GM21619 (cell line): ENCODE results near the gene TSPO2.

Source experiments
- ATAC-seq: cut with Tn5 transposase; IDR thresholded peaks from one replicate; pipeline ENCODE4 v1.9.1; 2021; ENCODE audit not compliant: unreplicated experiment

The TSPO2 gene

GRCh38 chr6:41074692-41075436 is 32.6 kb downstream of the TSPO2 start:
- no peak for ATAC-seq

GRCh38 chr6:41075651-41076626 is 33.7 kb downstream of the TSPO2 start:
- ATAC-seq: no peak

GRCh38 chr6:41077536-41077935 is 35.3 kb downstream of the TSPO2 start:
- no peak for ATAC-seq

- no peak for ATAC-seq
Observed at GRCh38 chr6:41078101-41078500, 35.8 kb downstream of the TSPO2 start.

GRCh38 chr6:41079080-41079479 is 36.8 kb downstream of the TSPO2 start:
- ATAC-seq: no peak

- ATAC-seq: no peak
Observed at GRCh38 chr6:41080621-41081020, 38.4 kb downstream of the TSPO2 start.

GRCh38 chr6:41083072-41083471 is 40.8 kb downstream of the TSPO2 start:
- ATAC-seq: no peak

GRCh38 chr6:41085182-41085581 is 42.9 kb downstream of the TSPO2 start:
- no peak for ATAC-seq

- ATAC-seq: no peak
Observed at GRCh38 chr6:41088451-41088850, 46.2 kb downstream of the TSPO2 start.

- no peak for ATAC-seq
Observed at GRCh38 chr6:41090841-41091761, 48.8 kb downstream of the TSPO2 start.

GRCh38 chr6:41092421-41093140 is 50.3 kb downstream of the TSPO2 start:
- ATAC-seq: no peak

- no peak for ATAC-seq
Observed at GRCh38 chr6:41093729-41094128, 51.5 kb downstream of the TSPO2 start.
